RKO (cell line): ENCODE results near the gene MAGI2.

Source experiments
- DNase-seq: peaks from one replicate; pipeline ENCODE4 v3.0.0-alpha.2; 2016; ENCODE audit warnings: low spot score

Gene MAGI2

DNA sequence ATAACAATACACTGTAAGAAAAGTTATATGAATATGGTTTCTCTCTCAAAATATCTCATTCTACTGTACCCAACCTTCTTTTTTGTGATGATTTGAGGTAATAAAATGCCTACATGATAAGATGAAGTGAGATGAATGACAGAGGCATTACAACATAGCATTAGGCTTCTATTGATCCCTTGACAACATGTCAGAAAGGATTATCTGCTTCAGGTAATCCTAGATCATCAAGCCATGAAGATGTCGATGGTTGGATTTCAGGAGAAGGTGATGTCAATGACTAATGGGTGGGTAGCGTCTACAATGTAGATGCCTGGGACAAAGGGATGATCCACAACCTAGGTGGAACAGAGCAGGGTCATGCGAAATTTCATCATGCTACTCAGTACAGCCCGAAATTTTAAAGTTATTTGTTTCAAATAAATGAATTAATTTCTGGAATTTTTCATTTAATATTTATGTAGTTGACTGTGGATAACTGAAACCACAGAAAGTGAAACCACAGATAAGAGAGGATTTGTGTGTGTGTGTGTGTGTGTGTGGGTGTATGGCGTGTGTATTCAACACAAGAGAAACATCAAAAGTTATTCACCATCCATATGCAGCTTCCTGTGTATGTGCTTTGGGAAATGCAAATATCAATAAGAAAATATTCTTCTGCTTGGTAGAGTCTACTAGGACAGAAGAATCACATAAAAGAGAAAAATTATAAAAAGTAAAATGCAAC, 77.0 kb downstream of the MAGI2 start:
- no peak for DNase-seq

- peak; percentile 12 for DNase-seq
These were observed 92.3 kb downstream of the MAGI2 start for GRCh38 chr7:79361214-79361613.

DNA sequence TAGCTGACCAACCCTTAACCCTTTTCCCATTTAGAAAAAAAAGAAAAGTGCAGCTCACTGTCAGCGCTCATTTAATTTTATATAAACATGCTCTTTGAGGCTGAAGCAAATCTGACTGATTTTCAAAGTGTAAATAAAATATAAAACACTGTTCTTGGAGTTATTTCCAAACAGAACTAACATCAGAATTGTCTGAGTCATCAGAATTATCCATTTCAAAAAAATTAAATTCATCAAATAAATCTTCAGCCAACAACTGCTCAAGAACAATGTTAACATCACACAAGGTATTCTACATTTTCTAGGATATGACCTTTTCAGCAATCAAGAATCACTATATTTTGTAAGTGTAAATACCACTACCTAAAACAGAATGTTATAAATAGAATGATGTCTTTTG, 93.6 kb downstream of the MAGI2 start:
- DNase-seq: no peak

GRCh38 chr7:79357101-79357500, 96.4 kb downstream of the MAGI2 start:
- no peak for DNase-seq

- no peak for DNase-seq
These were observed 99.6 kb downstream of the MAGI2 start for GRCh38 chr7:79353720-79354468.

DNA sequence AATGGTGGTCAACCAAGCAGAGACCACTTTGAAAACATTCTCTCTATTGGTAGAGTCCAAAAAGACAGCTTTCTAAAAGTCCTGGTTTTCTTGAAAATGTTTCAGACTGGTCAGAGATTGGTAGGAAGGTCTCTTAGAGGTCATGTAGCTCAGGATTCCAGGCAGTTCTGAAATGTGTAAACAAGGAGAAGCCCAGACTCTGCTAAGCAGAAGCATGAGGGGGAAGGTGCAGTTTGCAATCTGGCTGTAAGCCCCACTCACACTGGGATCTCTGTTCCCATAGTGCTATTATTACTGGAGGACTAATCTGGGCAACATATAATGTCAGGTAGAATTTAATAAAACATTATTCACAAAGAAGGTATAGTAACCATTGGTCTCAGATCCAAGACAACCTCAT, 101.1 kb downstream of the MAGI2 start:
- no peak for DNase-seq

DNA sequence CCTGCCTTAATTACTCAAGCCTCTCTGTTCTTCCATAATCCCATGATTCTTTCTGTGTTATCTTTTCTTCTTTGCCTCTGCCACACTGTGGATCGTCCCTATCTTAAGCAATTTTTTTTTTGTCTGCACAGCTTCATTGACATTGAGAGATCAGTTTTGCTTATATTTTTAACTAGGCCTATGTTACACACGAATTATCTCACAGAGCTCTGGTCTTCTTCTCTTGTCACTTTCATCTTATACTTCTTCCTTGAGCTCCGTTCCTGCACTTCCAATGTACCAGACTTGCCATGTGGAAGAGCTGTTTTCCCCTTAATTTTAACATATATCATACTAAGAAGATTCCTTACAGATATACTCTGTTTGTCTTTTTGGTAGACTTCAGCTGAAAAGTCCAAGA, 106.1 kb downstream of the MAGI2 start:
- DNase-seq: no peak

GRCh38 chr7:79341902-79342301, 111.6 kb downstream of the MAGI2 start:
- no peak for DNase-seq

DNA sequence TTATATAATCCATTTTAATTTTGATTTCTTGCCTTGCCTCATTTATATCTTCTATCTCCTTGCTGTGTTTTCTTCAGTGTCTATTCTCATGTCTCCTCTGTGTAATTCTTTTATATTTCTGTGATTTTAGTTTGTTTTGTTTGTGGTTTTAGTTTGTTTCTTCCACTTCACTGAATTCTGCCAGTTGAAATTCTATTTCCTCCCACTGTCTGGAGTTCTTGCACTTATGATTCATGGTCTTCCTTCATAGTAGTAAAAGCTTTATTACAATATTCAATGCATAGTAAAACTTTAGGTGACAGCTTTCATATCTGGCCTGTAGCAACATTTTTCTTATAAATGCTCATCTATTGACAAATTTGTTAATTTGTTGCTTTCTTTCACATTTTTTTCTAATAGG, 113.3 kb downstream of the MAGI2 start:
- DNase-seq: no peak

- no peak for DNase-seq
These were observed 114.1 kb downstream of the MAGI2 start for GRCh38 chr7:79339208-79339925.

DNA sequence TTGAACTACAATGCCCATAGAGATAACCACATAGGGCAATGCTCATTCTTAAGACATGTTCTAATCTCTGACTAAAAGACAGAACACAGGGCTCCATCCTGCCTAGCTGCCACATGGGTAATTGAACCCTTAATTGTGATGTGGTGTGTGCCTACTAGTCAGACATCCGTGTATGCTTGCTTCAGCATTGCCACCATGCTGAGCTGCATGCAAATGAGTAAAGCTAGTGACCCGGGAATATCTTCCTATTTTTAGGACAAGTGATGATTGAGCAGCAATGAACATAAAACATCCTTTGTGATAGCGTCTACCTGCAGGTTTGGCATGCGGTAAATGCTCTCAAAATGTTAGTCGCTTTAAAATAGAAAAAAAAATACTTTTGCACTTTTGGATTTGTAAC, 115.8 kb downstream of the MAGI2 start:
- no peak for DNase-seq

- no peak for DNase-seq
These were observed 118.6 kb downstream of the MAGI2 start for GRCh38 chr7:79334841-79335240.

- no peak for DNase-seq
These were observed 119.1 kb downstream of the MAGI2 start for GRCh38 chr7:79334334-79334733.

- DNase-seq: no peak
These were observed 121.4 kb downstream of the MAGI2 start for GRCh38 chr7:79332091-79332490.

DNA sequence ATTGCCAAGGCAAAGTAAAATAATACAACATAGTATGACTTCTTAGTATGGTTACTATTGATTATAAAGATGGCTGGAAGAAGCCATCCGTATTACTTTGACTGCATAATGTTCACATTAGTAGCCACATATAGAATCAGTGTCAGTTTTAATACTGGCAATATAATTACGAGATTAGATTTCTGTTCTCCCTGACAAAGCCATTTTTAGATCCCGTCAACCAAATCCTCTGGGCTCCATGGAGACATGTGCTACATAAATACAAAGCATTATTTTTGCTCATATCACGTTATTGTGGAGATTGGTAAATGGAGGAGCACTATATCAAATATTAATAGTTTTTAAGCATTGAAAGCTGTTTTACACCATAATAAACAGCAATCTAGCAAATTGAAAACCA, 124.0 kb downstream of the MAGI2 start:
- no peak for DNase-seq

GRCh38 chr7:79320741-79321473, 132.6 kb downstream of the MAGI2 start:
- no peak for DNase-seq

GRCh38 chr7:79319369-79319768, 134.1 kb downstream of the MAGI2 start:
- no peak for DNase-seq

- peak; percentile 81 for DNase-seq
These were observed 135.7 kb downstream of the MAGI2 start for GRCh38 chr7:79317728-79318127.

- no peak for DNase-seq
These were observed 141.4 kb downstream of the MAGI2 start for GRCh38 chr7:79312022-79312421.

DNA sequence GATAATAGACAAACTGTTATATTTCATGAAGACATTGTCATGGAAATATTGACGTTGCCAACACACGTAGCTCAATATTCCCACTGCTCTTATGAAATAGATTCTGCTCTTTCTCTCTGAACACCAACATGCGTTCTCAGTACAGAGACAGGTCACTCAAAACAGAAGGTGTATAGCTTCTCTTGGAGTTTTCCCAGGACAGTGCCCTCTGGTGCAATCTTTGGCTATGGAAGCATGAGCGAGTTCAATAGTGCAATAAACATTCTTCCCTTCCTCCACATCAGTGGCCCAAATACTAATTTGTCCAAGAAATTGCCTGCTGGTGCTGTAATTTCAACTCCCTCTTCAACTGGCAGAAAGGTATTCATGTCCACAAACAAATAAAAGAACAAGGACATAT, 145.3 kb downstream of the MAGI2 start:
- no peak for DNase-seq

- no peak for DNase-seq
These were observed 146.1 kb downstream of the MAGI2 start for GRCh38 chr7:79307376-79307775.

GRCh38 chr7:79304711-79305110, 148.8 kb downstream of the MAGI2 start:
- no peak for DNase-seq
